ENCODE results near the gene SERINC2. TPM values are rescaled to one million over a fixed set of nuclear protein-coding genes. Genes with fewer than 3 reads are reported as not detected.
A peak's percentile ranks its signal among the peaks of the same experiment; 100 is the strongest.

Gene SERINC2
- total RNA-seq, 1 donor from 2014 or later, result 2.8 TPM

- DNase-seq (ENCODE audit: low spot score), result no peak
- intact Hi-C loops (cut with DNase I), result no loop called here
These were observed 4.2 kb upstream of the SERINC2 start for GRCh38 chr1:31408788-31409318.

- intact Hi-C loops (cut with DNase I), result no loop called here
- no peak for DNase-seq (ENCODE audit: low spot score)
These were observed 2.8 kb upstream of the SERINC2 start for GRCh38 chr1:31409946-31410858.

- no peak for DNase-seq (ENCODE audit: low spot score)
- intact Hi-C loops (cut with DNase I), result no loop called here
These were observed 2.1 kb upstream of the SERINC2 start for GRCh38 chr1:31410871-31411270.

- DNase-seq (ENCODE audit: low spot score), result no peak
- intact Hi-C loops (cut with DNase I), result no loop called here
These were observed 808 bp upstream of the SERINC2 start for GRCh38 chr1:31412205-31412604.

GRCh38 chr1:31413405-31414001, 490 bp downstream of the SERINC2 start:
- intact Hi-C loops (cut with DNase I), result no loop called here

GRCh38 chr1:31414980-31415370, 2.0 kb downstream of the SERINC2 start:
- intact Hi-C loops (cut with DNase I), result loop anchor here (5.0 kb wide), 1 partner anchor 248 kb away; no protein-coding TSS in a partner anchor
- DNase-seq (ENCODE audit: low spot score), result no peak

More at GRCh38 chr1:31413405-31414001, 490 bp downstream of the SERINC2 start:
- peak; percentile 90 for DNase-seq (ENCODE audit: low spot score)

- no peak for DNase-seq (ENCODE audit: low spot score)
- intact Hi-C loops (cut with DNase I), result loop anchor here (5.0 kb wide), 1 partner anchor 248 kb away; no protein-coding TSS in a partner anchor
These were observed 2.6 kb downstream of the SERINC2 start for GRCh38 chr1:31415658-31416057.

- DNase-seq (ENCODE audit: low spot score), result no peak
- intact Hi-C loops (cut with DNase I), result loop anchor here (5.0 kb wide), 1 partner anchor 249 kb away; no protein-coding TSS in a partner anchor
These were observed 3.2 kb downstream of the SERINC2 start for GRCh38 chr1:31416101-31416736.

GRCh38 chr1:31417148-31417547, 4.1 kb downstream of the SERINC2 start:
- DNase-seq (ENCODE audit: low spot score), result no peak
- intact Hi-C loops (cut with DNase I), result loop anchor here (5.0 kb wide), 1 partner anchor 250 kb away; no protein-coding TSS in a partner anchor

- no peak for DNase-seq (ENCODE audit: low spot score)
- intact Hi-C loops (cut with DNase I), result loop anchor here (5.0 kb wide), 1 partner anchor 251 kb away; no protein-coding TSS in a partner anchor
These were observed 5.8 kb downstream of the SERINC2 start for GRCh38 chr1:31418626-31419323.

GRCh38 chr1:31420716-31421115, 7.7 kb downstream of the SERINC2 start:
- no peak for DNase-seq (ENCODE audit: low spot score)
- intact Hi-C loops (cut with DNase I), result loop anchor here (10.0 kb wide), 1 partner anchor 696 kb away; the partner anchor contains the start of gene MATN1

GRCh38 chr1:31421371-31422040, 8.5 kb downstream of the SERINC2 start:
- intact Hi-C loops (cut with DNase I), result loop anchor here (1.0 to 10.0 kb wide), 3 partner anchors 27 to 697 kb away; partner anchors contain the start of gene MATN1
- no peak for DNase-seq (ENCODE audit: low spot score)

GRCh38 chr1:31422505-31423319, 9.7 kb downstream of the SERINC2 start:
- intact Hi-C loops (cut with DNase I), result loop anchor here (1.0 to 10.0 kb wide), 3 partner anchors 28 to 698 kb away; partner anchors contain the start of gene MATN1
- DNase-seq (ENCODE audit: low spot score), result no peak

- intact Hi-C loops (cut with DNase I), result loop anchor here (2.0 to 10.0 kb wide), 2 partner anchors 29 to 699 kb away; partner anchors contain the start of gene MATN1
These were observed 10.5 kb downstream of the SERINC2 start for GRCh38 chr1:31423418-31423947.

GRCh38 chr1:31424568-31424967, 11.6 kb downstream of the SERINC2 start:
- intact Hi-C loops (cut with DNase I), result loop anchor here (10.0 kb wide), 1 partner anchor 700 kb away; the partner anchor contains the start of gene MATN1

More at GRCh38 chr1:31423418-31423947, 10.5 kb downstream of the SERINC2 start:
- DNase-seq (ENCODE audit: low spot score), result no peak

GRCh38 chr1:31425301-31426081, 12.5 kb downstream of the SERINC2 start:
- intact Hi-C loops (cut with DNase I), result loop anchor here (10.0 kb wide), 1 partner anchor 701 kb away; the partner anchor contains the start of gene MATN1
- no peak for DNase-seq (ENCODE audit: low spot score)

More at GRCh38 chr1:31424568-31424967, 11.6 kb downstream of the SERINC2 start:
- DNase-seq (ENCODE audit: low spot score), result no peak
